Spleen (tissue), 11 donors: ENCODE measurements around the gene BEND3. TPM values are rescaled to one million over a fixed set of nuclear protein-coding genes. Genes with fewer than 3 reads are reported as not detected.

Source experiments
- DNase-seq: peaks from one replicate; pipeline ENCODE4 v3.0.0-alpha.2; 2020
- H3K27ac ChIP-seq, 8 donors: fragments of 200-600 bp; sonication (generic) in 7 of 8; 1 replicate in 4 of 8; 2 replicates in 4 of 8; pipeline versions ENCODE4 v1.5.0 to v1.8.0; 2016 to 2021; ENCODE audit warnings: inconsistent platforms in 4 of 8, mild to moderate bottlenecking in 4 of 8, moderate library complexity in 1 of 8
- H3K27me3 ChIP-seq, 7 donors: fragments of 200-600 bp; sonication (generic) in 6 of 7; replicated peaks in 1 of 7; 1 replicate in 4 of 7; 2 replicates in 3 of 7; pipeline versions ENCODE4 v1.5.0 to v1.8.0; 2016 to 2021; ENCODE audit warnings: inconsistent platforms in 3 of 7, mild to moderate bottlenecking in 1 of 7
- H3K36me3 ChIP-seq, 6 donors: fragments of 200-600 bp; sonication (generic) in 5 of 6; 1 replicate in 4 of 6; 2 replicates in 2 of 6; pipeline versions ENCODE4 v1.5.0 to v1.8.0; 2016 to 2021; ENCODE audit warnings: inconsistent platforms in 2 of 6
- H3K4me1 ChIP-seq, 6 donors: fragments of 200-600 bp; sonication (generic) in 5 of 6; 1 replicate in 3 of 6; 2 replicates in 3 of 6; pipeline versions ENCODE4 v1.5.0 to v1.8.0; 2016 to 2021; ENCODE audit warnings: inconsistent platforms in 3 of 6
- H3K4me3 ChIP-seq, 8 donors: fragments of 200-600 bp; sonication (generic) in 7 of 8; 1 replicate in 4 of 8; 2 replicates in 4 of 8; pipeline versions ENCODE4 v1.5.0 to v1.8.0; 2016 to 2021; ENCODE audit warnings: inconsistent platforms in 4 of 8, mild to moderate bottlenecking in 4 of 8, moderate library complexity in 2 of 8
- H3K9me3 ChIP-seq, 8 donors: fragments of 200-600 bp; sonication (generic) in 7 of 8; 1 replicate in 4 of 8; 2 replicates in 4 of 8; pipeline versions ENCODE4 v1.5.0 to v1.8.0; 2016 to 2021; ENCODE audit warnings: inconsistent platforms in 4 of 8
- POLR2A ChIP-seq, 3 donors: fragments of 450-650 bp; IDR thresholded peaks; one replicate each; pipeline ENCODE4 v1.5.1; 2017; ENCODE audit warnings: antibody characterized with exemption in 3 of 3, mild to moderate bottlenecking in 1 of 3
- POLR2AphosphoS5 ChIP-seq, 3 donors: sonication (generic); formaldehyde crosslinking; IDR thresholded peaks; one replicate each; pipeline ENCODE4 v1.5.1; 2017; ENCODE audit warnings: antibody characterized with exemption in 3 of 3
- WGBS, 5 donors: extraction: QIAGEN DNeasy Blood & Tissue Kit in 3 of 5; methylation state at CpG; one replicate each; pipeline versions ENCODE4 v1.1.5 to v1.1.7; 2013 to 2018; 5-methylcytosine and 5-hydroxymethylcytosine counted together
- intact Hi-C: fragments of 100-400 bp; cut with DNase I; formaldehyde crosslinking; loops from one replicate; pipeline ENCODE4 v1.15.0; 2023; ENCODE audit warnings: low total_unique reads
- polyA plus RNA-seq, 3 donors: library from polyadenylated mRNA; stranded (reverse); fragments of 200-250 nt; gene quantifications; one replicate each; pipeline ENCODE4 v1.2.1, GENCODE V29; 2013
- total RNA-seq, 7 donors: library from RNA; depleted of rRNA in 3 of 7; stranded (reverse); fragments of >200 nt in 3 of 7; fragmentation: NEBNext Ultra II Directional in 4 of 7; extraction: Animal tissue kit (Norgen Biotek cat#: 25700) in 4 of 7; gene quantifications; one replicate each; pipeline versions ENCODE4 v1.1.0 to v1.2.1, GENCODE V29; 2016 to 2021
- TF ChIP-seq, protein P1 (sequence below), 11 experiments: fragments of 200-600 bp in 7 of 11; fragments of 450-650 bp in 4 of 11; sonication (generic) in 4 of 11; IDR thresholded peaks in 8 of 11; conservative IDR thresholded peaks in 3 of 11; 1 replicate in 7 of 11; 2 replicates in 4 of 11; pipeline versions ENCODE4 v1.4.0 to v1.8.0; 2016 to 2021; ENCODE audit warnings: antibody characterized with exemption in 11 of 11, inconsistent platforms in 4 of 11, mild to moderate bottlenecking in 1 of 11
- donor health status: healthy with polysubstance abuse.
- donor health status: DM: no; HTN: no; CAD: no; lungs with moderate emphysema.
- donor health status: DM: no; HTN: no; CAD: no.
- donor health status: Bipolar disorder and iron deficiency.
- donor health status: healthy.
- donor health status: DM: no; HTN: no; CAD: no.
- donor health status: DM: yes; HTN: yes; CAD: no.

The BEND3 gene
- total and polyA plus RNA-seq, 10 donors = 0.37 to 2.6 (median 2.1) TPM

DNA sequence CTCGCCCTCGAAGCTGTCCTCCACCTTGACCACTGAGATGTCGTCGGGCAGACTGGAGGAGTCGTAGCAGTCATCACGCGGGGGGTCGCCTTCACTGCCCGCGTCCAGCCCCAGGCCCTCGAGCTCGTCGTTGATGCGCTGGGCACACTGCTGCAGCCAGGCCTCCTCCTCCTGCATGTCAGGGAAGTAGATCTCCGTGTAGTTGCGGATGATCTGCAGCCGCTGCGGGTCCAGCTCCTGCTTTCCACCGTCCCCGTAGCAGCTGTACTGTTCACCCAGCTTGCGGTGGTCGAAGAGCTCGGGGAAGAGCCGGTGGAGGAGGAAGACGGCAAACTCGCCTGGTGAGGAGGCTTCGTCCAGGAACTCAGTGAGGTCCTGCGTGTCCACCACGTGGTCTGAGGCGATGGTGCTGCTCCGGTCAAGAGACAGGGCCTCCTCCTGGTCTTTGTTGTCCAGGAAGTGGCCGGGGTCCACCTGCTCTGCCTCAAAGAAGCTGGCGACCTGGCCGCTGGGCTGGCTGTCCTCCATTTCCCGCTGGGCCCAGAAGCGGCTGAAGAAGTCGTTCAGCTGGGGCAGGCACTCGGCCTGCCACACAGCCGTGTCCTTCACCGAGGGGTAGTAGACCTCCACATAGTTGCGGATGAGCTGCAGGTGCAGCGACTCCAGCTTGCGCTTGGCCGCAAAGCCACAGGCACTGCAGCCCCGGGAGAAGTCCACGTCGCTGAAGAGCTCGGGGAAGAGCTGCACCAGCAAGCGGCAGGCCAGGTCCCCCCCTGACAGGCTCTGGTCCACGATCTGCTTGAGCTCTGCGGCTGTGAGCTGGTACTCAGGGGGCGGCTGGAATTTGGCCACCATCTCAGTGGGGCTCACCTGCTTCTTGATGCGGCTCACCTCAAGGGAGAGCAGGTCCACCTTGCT lies 45.4 kb downstream of the BEND3 start:
- Histone ChIP-seq H3K27me3 (no peaks in the 10 kb centered on the region), H3K36me3 (peaks cover 0 to 26% (median 9%) of the 10 kb centered on the region in 6 donors), H3K4me3 (no peak overlapping the region), H3K4me1 (peaks cover 0 to 6% (median 4%) of the 10 kb centered on the region in 6 donors), H3K27ac (no peak overlapping the region), H3K9me3 (no peaks in the 10 kb centered on the region)
- 96 to 99% (median 97%) methylated on average over 37 to 53 of the region's 53 CpGs for WGBS, 5 donors
- intact Hi-C loops = no loop called here
- TF ChIP-seq POLR2A (IDR thresholded peaks at IDR 0.05) = no peak
- TF ChIP-seq POLR2AphosphoS5 (IDR thresholded peaks at IDR 0.05) = no peak
- TF ChIP-seq, protein P1, sequence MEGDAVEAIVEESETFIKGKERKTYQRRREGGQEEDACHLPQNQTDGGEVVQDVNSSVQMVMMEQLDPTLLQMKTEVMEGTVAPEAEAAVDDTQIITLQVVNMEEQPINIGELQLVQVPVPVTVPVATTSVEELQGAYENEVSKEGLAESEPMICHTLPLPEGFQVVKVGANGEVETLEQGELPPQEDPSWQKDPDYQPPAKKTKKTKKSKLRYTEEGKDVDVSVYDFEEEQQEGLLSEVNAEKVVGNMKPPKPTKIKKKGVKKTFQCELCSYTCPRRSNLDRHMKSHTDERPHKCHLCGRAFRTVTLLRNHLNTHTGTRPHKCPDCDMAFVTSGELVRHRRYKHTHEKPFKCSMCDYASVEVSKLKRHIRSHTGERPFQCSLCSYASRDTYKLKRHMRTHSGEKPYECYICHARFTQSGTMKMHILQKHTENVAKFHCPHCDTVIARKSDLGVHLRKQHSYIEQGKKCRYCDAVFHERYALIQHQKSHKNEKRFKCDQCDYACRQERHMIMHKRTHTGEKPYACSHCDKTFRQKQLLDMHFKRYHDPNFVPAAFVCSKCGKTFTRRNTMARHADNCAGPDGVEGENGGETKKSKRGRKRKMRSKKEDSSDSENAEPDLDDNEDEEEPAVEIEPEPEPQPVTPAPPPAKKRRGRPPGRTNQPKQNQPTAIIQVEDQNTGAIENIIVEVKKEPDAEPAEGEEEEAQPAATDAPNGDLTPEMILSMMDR (IDR thresholded peaks at IDR 0.05 in 8 of 11, conservative IDR thresholded peaks at IDR 0.05 in 3 of 11) = no peak
- no peak for DNase-seq

- H3K4me3 ChIP-seq = no peak overlapping the region
- H3K36me3 ChIP-seq = peaks cover 0 to 26% (median 9%) of the 10 kb centered on the region in 6 donors
- no peaks in the 10 kb centered on the region for H3K9me3 ChIP-seq
- TF ChIP-seq POLR2AphosphoS5 (IDR thresholded peaks at IDR 0.05) (no peak), POLR2A (IDR thresholded peaks at IDR 0.05) (no peak)
- TF ChIP-seq, protein P1 (IDR thresholded peaks at IDR 0.05 in 8 of 11, conservative IDR thresholded peaks at IDR 0.05 in 3 of 11) = no peak
- no peak overlapping the region for H3K27ac ChIP-seq
- peaks cover 0 to 15% (median 11%) of the 10 kb centered on the region in 6 donors for H3K4me1 ChIP-seq
- intact Hi-C loops = no loop called here
- no peak for DNase-seq
- WGBS, 5 donors = 96 to 98% (median 96%) methylated on average over 66 to 69 of the region's 69 CpGs
- no peaks in the 10 kb centered on the region for H3K27me3 ChIP-seq
Measured at GRCh38 chr6:107068691-107069630, 46.4 kb downstream of the BEND3 start.

GRCh38 chr6:107066697-107067659 lies 48.3 kb downstream of the BEND3 start:
- WGBS, 5 donors = 84 to 89% (median 85%) methylated on average over 9 of the region's 9 CpGs
- no peak overlapping the region for H3K4me3 ChIP-seq
- intact Hi-C loops = no loop called here
- H3K27me3 ChIP-seq = no peaks in the 10 kb centered on the region
- H3K27ac ChIP-seq = no peak overlapping the region
- H3K9me3 ChIP-seq = no peaks in the 10 kb centered on the region
- no peak for DNase-seq
- TF ChIP-seq POLR2AphosphoS5 (IDR thresholded peaks at IDR 0.05) (no peak), POLR2A (IDR thresholded peaks at IDR 0.05) (no peak)
- TF ChIP-seq, protein P1 (IDR thresholded peaks at IDR 0.05 in 8 of 11, conservative IDR thresholded peaks at IDR 0.05 in 3 of 11) = no peak
- peaks cover 0 to 26% (median 9%) of the 10 kb centered on the region in 6 donors for H3K36me3 ChIP-seq
- peaks cover 0 to 19% (median 11%) of the 10 kb centered on the region in 6 donors for H3K4me1 ChIP-seq
